ENCODE data around the gene ZFP3. TPM values are rescaled to one million over a fixed set of nuclear protein-coding genes. Genes with fewer than 3 reads are reported as not detected.
"Not testable (repeated sequence)": the region's sequence is repeated elsewhere in the genome, so short reads cannot be mapped to it uniquely, and the experiment has no call there.

ZFP3 gene
- total RNA-seq, 1 donor from 2014 or later = 11.1 TPM

DNA sequence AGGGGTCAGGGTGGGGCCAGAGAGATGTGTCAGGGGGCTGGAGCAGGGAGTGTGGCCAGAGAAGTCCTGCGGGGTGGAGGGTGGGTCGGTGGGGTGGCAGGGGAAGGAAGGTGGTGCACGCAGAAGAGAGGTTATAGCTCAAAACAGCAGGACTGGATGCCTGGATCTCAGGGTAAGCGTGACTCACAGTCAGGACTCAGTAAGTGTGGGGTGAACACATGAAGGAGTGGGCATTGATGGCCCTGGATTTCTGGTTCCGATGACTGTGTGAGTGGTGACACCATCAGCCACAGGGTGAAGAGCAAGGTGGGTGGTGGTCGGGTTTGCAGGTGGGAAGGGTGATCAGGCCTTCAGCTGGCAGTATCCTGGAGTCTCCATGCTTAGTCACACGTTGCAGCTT, 43.8 kb downstream of the ZFP3 start:
- DNase-seq; ATAC-seq; intact Hi-C loops (cut with micrococcal nuclease): not testable (repeated sequence)

DNA sequence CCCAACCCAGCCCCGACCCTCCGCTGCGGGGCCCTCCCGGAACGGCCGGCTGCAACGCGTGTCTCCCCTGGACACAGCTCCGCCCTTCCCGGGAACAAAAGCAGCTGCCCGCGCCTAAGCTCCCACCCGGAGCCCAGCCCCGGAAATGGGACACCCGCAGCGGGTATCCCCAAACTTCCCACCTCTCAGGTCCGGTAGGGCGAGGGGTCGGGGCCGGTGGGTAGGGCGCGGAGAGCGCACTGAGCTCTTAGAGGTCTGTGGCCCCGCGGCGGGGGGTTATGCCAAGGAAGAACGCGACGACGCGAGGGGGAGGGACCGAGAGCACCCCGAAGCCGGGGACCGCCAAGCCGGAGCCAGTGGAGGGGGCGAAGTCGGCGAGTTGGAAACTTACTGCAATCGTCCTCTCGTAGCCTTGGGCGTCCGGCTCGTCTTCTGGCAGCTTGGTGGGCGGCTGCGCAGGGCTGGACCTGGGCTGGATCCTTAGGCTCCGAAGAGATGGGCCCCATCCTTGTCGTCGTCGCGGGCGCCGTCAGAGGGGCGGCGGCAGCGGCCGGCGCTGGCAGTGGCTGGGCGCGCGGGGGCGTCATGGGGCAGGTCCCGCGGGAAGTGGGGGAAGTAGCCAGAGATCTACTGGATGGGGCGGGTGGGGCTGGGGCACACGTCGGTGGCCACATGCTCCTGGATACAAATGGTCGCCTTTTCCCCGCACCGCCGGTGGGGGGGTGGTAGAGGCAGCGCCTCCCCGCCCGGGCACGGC, 44.5 kb downstream of the ZFP3 start:
- DNase-seq (peak; percentile 42), ATAC-seq (peak; percentile 67)
- intact Hi-C loops (cut with micrococcal nuclease) = no loop called here

DNA sequence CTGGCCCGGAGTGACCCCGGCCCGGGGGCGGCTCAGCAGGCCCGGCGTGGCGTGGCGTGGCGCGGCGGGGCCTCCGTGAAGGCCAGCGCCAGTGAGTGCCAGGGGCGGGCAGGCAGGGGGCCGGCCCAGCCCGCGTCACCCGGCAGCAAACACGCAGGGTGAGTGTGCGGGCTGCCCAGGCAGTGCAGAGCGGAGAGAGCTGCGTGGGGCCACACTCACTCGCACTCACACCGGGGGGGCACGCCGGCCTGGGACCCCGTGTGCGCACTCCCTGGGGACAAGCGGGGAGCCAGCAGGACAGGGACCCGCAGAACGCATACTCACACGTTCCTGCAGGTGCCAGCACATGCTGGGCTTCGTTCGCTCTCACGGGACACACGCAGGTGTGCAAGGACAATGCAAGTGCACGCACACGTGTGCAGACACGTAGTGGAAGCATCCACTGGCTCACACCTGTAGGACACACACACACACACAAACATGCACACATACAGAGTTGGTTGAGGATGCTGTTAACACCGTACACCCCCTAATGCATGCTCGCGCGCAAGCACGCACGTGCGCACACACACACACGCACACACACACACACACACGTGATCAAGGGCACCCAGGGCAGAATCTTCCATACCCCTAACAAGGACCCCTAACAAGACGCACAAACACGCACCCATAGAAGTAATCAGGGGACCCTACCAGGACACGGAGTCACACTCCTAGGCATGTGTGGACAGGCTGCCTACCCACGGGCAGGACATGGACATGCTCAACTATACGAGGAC, 45.3 kb downstream of the ZFP3 start:
- no peak for DNase-seq
- ATAC-seq = peak; percentile 28
- intact Hi-C loops (cut with micrococcal nuclease) = no loop called here

DNA sequence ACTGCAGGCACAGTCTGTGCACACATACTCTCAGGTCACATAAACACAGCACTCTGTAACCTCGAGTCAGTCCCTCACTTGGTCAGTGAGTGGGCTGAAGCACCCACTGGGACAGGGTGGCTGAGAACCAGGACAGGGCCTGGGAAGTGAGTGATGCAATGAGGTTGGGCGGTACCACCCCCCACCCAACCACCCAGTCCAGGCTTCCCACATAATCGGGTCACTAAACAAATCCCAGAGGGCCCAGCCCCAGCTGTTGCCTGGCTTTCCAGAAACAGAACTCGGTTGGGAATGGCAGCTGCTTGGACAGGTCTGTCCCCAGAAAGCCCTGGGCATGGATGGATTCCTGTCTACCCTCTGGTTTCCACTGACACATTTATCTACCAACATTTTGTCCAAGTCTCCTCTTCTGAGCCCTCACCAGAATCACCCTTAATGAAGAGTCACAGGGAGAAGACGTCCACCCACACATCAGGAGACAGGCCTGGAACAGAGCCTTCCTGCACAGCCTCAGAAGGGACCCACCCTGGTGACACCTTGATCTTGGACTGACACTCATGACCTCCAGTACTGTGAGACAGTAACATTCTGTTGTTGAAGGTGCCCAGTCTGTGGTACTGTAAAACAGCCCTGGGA, 46.0 kb downstream of the ZFP3 start:
- ATAC-seq; intact Hi-C loops (cut with micrococcal nuclease); DNase-seq: not testable (repeated sequence)

DNA sequence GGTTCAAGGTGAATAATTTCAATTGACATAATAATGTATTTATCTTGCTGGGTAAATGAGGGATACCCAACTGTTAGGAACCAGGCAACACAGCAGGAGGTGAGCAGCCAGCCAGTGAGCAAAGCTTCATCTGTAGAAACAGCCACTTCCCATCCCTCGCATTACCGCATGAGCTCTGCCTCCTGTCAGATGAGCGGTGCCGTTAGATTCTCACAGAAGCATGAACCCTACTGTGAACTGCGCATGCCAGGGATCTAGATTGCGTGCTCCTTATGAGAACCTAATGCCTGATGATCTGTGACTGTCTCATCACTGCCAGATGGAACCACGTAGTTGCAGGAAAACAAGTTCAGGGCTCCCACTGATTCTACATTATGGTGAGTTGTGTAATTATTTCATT, 46.6 kb downstream of the ZFP3 start:
- ATAC-seq; DNase-seq; intact Hi-C loops (cut with micrococcal nuclease): not testable (repeated sequence)

DNA sequence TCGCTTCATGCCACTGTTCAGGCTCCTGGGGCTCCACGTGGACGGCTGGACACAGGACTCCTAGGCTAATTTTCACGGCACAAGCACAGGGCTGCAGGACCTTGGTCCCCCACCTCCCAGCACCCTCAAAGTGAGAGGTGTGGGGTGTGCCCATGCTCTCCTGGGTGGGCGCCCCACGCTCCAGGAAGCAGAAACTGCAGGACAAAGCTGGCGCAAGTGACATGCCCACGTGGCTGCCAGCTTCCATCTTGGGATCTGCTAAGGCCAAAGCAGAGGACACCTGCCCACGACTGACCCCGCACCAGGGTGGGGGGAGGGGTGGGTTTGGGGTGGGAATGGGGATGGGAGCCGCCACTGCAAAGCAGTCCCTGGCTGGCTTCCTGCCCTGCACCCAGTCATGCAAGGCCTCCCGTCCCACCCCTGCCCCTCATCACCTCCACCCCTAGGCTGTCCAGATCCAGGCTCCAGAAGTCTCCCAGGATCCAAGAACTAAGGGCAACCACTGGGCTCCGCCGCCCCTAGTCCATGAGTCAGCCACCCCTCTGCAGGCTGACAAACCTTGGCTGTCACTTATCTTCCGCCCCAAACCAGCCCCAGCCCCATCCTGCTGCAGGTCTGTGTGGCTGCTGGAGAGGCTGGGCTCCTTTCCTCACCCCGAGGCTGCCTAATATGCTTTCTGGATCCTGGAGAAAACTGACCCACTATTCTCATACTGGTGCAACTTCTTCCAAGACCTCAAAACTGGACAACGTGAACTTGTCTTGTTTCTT, 48.6 kb downstream of the ZFP3 start:
- no peak for ATAC-seq
- no peak for DNase-seq
- intact Hi-C loops (cut with micrococcal nuclease) = no loop called here

DNA sequence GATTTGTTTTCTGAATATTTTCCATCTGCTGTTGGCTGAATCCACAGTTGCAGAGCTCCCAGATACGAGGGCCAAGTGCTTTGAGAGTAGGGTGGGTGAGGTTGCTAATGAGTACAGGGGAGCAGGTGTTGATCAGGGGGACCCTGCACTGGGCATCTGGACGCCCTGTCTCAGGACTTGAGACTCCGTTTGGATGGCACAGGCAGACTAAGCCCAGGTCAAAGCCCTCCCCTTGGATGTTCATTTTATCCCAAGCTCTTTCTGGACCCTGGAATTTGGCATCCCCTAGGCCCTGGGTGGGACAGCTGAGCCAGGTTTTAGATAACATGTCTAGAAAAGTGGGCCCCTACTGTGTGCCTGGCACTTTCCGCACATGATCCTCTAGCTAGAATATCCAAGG, 49.6 kb downstream of the ZFP3 start:
- no peak for ATAC-seq
- no peak for DNase-seq
- intact Hi-C loops (cut with micrococcal nuclease) = no loop called here

DNA sequence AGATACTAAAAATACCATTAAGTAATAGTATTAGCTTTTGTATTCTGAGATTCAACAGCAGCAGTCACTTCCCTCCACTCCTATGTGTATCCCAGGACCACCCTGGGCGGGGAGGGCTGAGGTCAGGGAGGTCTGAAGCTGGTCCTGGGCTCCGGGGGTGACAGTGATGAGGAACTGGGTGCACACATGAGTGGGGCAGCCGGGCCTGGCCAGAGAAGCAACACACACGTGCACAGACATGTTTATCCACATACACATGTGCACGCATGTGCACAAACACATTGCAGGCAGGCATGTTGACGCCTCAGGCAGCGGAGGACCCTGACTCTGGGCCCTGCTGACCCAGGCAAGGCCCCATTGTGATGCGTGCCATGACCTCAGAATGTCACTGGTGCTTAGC, 50.1 kb downstream of the ZFP3 start:
- DNase-seq; intact Hi-C loops (cut with micrococcal nuclease); ATAC-seq: not testable (repeated sequence)

DNA sequence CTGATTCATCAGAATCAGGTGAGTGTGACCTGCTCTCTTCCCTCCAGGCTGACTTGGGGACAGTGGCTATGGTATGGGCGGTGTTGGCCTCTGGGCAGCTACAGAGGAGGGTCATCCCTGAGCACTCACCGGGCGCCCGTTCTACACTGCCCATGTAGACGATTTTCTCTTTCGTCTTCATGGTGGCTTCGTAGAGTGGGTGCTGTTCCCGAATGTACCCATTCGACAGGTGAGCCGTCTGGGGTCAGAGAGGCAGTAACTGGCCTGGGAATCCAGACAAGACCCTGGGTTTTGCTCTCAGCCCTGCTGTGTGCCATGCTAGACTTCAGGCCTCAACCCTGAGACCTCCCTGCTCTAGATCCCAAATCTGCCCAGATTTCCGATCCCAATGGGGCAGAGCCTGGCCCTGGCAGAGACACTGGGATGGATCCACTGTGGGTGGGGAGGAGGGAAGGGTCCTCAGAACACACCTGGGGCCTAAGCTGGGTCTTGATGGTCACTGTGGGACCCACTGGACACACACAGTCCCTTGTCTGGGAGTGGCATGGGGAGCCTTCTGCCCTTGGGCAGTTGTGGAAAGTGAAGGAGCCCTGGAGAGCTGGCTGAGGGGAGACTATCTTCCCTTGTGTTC, 50.8 kb downstream of the ZFP3 start:
- DNase-seq = peak; percentile 5
- ATAC-seq = no peak
- intact Hi-C loops (cut with micrococcal nuclease) = no loop called here

DNA sequence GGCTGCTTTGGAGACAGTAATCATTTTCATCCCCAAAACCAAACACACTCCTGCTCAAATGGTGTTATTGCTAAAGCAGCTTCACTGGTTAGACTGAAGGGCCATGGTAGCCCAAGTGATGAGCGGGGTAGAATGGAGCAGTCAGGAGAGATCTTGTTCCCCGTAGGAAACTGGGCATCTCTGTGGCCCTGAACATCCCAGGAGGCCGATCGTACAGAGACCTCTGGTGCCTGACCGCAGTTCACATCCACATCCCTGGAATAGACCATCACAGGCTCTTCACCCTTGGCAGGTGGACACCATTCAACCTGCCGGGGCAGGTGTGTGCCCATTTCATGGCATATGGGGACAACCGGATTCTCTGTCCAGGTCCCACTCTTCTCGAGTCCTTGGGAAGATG, 51.5 kb downstream of the ZFP3 start:
- DNase-seq = peak; percentile 8
- intact Hi-C loops (cut with micrococcal nuclease); ATAC-seq: not testable (repeated sequence)

DNA sequence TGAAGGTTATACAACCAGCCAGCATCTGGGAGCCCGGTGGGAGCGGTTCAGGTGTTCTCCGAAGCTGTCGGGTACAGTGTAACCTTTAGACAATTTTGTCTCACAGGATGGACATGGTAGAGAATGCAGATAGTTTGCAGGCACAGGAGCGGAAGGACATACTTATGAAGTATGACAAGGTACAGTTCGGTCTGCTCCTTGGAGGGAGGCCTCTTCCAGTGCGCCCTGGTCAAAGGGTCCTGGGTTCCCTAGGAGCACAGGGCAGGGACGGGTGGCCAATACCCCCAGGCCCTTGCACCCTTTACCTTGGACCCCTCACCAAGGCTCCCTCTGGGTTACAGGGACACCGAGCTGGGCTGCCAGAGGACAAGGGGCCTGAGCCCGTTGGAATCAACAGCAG, 52.0 kb downstream of the ZFP3 start:
- DNase-seq; ATAC-seq; intact Hi-C loops (cut with micrococcal nuclease): not testable (repeated sequence)

DNA sequence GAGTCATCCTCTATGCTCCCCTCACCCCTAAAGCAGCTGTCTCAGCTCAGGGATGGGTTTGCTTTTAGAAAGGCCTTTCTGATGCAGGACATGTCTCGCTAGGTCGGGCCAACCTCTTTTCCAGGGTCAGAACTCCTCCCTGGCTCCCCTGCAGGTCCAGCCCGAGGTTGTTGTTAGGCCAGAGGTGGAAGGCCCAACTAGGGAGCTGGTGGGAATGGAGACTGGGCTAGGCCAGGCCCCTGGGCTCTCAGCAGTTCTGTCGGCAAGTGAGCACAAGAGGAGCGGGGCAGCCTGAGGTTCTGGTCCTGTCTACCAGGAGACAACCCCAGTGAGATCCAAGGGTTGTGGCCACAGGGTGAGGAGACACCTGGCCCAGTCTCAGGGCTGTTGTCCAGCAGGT, 52.4 kb downstream of the ZFP3 start:
- ATAC-seq; DNase-seq; intact Hi-C loops (cut with micrococcal nuclease): not testable (repeated sequence)

DNA sequence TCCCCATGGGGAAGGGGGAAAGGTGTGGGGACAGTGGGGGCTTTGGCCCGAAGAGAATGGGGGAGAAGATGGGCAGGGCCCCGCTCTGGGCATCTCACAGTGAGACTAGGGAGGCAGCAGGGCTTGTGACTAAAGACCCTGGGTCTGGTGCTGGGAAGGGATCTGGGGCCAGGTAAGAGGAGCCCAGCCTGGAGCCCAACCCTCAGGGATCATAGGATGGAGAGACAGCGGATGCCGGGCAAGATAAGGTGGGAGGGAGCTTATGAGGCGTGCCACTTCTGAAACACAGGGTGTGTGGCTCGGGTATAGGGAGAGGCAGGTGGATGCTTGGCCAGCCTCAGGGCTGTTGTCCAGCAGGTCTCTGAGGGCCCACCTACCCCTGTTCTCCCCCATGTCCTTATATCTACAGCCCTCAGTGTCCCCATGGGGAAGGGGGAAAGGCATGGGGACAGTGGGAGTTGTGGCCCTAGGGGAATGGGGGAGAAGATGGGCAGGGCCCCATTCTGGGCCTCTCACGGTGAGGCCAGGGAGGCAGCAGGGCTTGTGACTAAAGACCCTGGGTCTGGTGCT, 53.0 kb downstream of the ZFP3 start:
- intact Hi-C loops (cut with micrococcal nuclease) = no loop called here

DNA sequence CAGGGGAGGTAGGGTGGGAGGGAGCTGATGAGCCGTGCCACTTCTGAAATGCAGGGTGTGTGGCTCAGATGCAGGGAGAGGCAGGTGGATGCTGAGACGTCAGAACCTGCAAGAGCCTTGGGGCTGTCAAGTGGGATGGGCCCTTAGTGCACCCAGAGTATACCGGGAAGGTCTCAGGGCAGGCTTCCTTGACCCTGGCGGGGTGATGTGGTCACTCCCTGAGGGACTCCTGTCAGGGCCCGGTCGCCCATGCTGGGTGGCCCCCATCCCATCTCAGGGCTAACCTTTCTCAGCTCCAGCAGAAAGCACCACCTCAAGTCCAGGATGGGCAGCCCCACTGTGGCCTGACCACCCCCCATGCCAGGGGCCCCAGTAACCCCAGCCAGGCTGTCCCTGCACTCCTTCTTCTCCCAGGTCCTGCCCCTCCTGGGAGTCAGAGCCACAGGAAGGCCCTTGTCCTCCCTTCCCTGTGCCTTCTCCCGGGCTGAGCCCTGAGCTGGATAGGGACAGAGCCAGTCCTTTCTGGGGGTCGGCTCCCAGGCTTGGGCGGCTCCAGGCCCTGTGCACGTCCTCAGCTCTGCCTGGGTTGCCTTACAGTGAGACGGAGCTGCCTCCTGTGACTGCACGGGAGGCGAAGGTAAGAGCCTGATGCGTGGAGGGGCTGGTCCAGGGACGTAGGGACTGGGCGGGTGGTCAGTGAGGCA, 53.7 kb downstream of the ZFP3 start:
- ATAC-seq; intact Hi-C loops (cut with micrococcal nuclease); DNase-seq: not testable (repeated sequence)

More for the DNA sequence above, 53.0 kb downstream of the ZFP3 start:
- ATAC-seq (no peak), DNase-seq (no peak)

DNA sequence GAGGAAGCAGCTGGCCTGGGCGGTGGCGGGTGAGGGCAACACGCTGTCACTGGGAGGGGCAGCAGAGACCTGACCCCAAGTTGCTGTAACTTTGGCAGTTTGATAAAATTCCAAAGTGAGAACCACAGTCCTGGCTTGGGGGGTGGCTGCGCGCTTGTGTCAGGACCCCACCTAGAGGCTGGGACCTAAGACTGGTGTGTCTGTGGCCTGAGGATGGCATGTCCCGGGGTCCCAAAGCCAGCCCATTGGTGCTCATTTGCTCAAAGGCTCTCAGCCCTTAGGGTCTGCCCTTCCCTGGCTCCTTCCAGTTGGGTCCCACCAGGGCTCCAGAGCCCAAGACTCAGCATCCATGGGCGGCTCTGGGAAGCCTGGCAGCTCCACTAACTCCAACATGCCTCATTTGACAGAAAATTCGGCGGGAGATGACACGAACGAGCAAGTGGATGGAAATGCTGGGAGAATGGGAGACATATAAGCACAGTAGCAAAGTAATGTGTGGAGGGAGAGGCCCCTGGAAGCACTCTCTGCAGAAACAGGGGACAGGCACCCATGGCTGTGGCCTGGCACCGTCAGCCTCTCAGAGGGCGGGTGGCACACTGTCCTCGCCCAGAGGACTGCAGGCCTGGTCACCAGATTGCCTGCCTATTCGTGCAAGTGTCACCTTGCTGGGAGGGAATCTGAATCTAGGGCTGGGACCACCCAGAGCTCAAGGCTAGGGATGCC, 54.4 kb downstream of the ZFP3 start:
- not testable (repeated sequence) for DNase-seq

DNA sequence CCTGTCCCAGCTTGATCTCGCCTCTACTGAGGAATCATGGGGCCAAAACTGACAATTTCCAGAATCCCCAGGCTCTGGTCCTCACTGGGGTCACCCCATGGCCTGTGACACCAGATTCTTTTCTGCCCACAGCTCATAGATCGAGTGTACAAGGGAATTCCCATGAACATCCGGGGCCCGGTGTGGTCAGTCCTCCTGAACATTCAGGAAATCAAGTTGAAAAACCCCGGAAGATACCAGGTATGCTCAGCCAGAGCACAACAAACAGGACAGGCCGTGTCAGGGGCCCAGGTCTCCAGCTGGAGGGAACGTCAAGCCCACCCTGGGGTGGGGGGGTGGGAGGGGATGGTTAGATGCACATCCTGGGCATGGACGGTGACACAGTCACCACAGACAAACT, 55.0 kb downstream of the ZFP3 start:
- DNase-seq (no peak), ATAC-seq (no peak)
- intact Hi-C loops (cut with micrococcal nuclease) = no loop called here

More for the DNA sequence above, 54.4 kb downstream of the ZFP3 start:
- intact Hi-C loops (cut with micrococcal nuclease); ATAC-seq: not testable (repeated sequence)

DNA sequence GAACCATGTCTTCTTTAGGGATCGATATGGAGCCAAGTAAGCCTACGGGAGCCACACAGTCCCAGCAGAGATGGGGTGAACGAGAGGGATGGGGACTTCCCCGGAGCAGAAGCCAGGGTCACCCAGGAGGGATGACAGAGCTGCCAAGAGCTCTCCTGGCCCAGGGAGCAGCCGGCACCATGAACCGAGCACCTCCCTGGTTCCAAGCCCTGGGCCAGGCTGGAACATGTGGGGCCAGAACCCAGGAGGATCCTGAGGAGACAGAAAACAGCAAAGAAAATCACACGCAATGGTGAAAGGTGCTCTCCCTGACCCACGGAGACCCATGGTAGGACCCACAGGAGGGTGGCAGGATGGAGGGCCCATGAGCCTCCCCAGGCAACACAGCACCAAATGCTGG, 55.7 kb downstream of the ZFP3 start:
- intact Hi-C loops (cut with micrococcal nuclease); DNase-seq; ATAC-seq: not testable (repeated sequence)
